Suprapubic skin (tissue), 4 donors: ENCODE measurements around the gene SCG2. TPM values are rescaled to one million over a fixed set of nuclear protein-coding genes. Genes with fewer than 3 reads are reported as not detected.

Source experiments
- DNase-seq, 2 donors: peaks; one replicate each; pipeline ENCODE4 v3.0.0-alpha.2; 2019; ENCODE audit warnings: low spot score in 2 of 2
- H3K27ac ChIP-seq: fragments of 200-600 bp; sonication (generic); one replicate; pipeline ENCODE4 v1.5.1; 2019
- H3K27me3 ChIP-seq: fragments of 200-600 bp; sonication (generic); one replicate; pipeline ENCODE4 v1.5.1; 2019
- H3K36me3 ChIP-seq: fragments of 200-600 bp; sonication (generic); one replicate; pipeline ENCODE4 v1.5.1; 2019
- H3K4me1 ChIP-seq: fragments of 200-600 bp; sonication (generic); one replicate; pipeline ENCODE4 v1.5.1; 2019
- H3K4me3 ChIP-seq: fragments of 200-600 bp; sonication (generic); one replicate; pipeline ENCODE4 v1.5.1; 2019; ENCODE audit warnings: mild to moderate bottlenecking
- H3K9me3 ChIP-seq: fragments of 200-600 bp; sonication (generic); one replicate; pipeline ENCODE4 v1.5.1; 2019
- CTCF ChIP-seq, 2 donors: fragments of 200-600 bp in 1 of 2; fragments of 450-650 bp in 1 of 2; sonication (generic) in 1 of 2; IDR thresholded peaks; one replicate each; pipeline ENCODE4 v1.5.1; 2016 to 2019; ENCODE audit warnings: antibody characterized with exemption in 2 of 2, mild to moderate bottlenecking in 1 of 2, moderate library complexity in 1 of 2
- EP300 ChIP-seq: sonication (generic); formaldehyde crosslinking; IDR thresholded peaks from one replicate; pipeline ENCODE4 v1.6.1; 2017; ENCODE audit warnings: antibody characterized with exemption
- POLR2A ChIP-seq, 2 donors: fragments of 450-650 bp; IDR thresholded peaks; one replicate each; pipeline ENCODE4 v1.6.1; 2017; ENCODE audit warnings: antibody characterized with exemption in 2 of 2, mild to moderate bottlenecking in 2 of 2, moderate library complexity in 2 of 2
- POLR2AphosphoS5 ChIP-seq, 3 donors: sonication (generic); formaldehyde crosslinking; IDR thresholded peaks; one replicate each; pipeline ENCODE4 v1.6.1; 2017; ENCODE audit warnings: antibody characterized with exemption in 3 of 3
- WGBS: methylation state at CpG from one replicate; pipeline ENCODE4 v1.1.5; 2018; 5-methylcytosine and 5-hydroxymethylcytosine counted together
- total RNA-seq, 4 donors: library from RNA; depleted of rRNA; stranded (reverse); fragments of >200 nt; gene quantifications; one replicate each; pipeline ENCODE4 v1.1.0, GENCODE V29; 2016

The SCG2 gene
- total RNA-seq, 4 donors from 2014 or later: not detected

GRCh38 chr2:223612501-223612900 is 10.3 kb upstream of the SCG2 start:
- 40% methylated on average over 5 of the region's 5 CpGs for WGBS
- DNase-seq: no peak
- Histone ChIP-seq H3K4me3 (peak overlapping the region; percentile 36), H3K27ac (no peak overlapping the region), H3K9me3 (no peaks in the 10 kb centered on the region), H3K27me3 (no peaks in the 10 kb centered on the region), H3K4me1 (peaks cover 12% of the 10 kb centered on the region), H3K36me3 (no peaks in the 10 kb centered on the region)
- TF ChIP-seq EP300 (no peak), CTCF (IDR thresholded peaks at IDR 0.05) (no peak), POLR2AphosphoS5 (IDR thresholded peaks at IDR 0.05) (no peak), POLR2A (IDR thresholded peaks at IDR 0.05) (no peak)

GRCh38 chr2:223611061-223611460 is 8.9 kb upstream of the SCG2 start:
- TF ChIP-seq EP300: no peak
- TF ChIP-seq POLR2AphosphoS5 (IDR thresholded peaks at IDR 0.05): no peak
- TF ChIP-seq POLR2A (IDR thresholded peaks at IDR 0.05): no peak
- TF ChIP-seq CTCF (IDR thresholded peaks at IDR 0.05): no peak
- no peaks in the 10 kb centered on the region for H3K9me3 ChIP-seq
- H3K36me3 ChIP-seq: no peaks in the 10 kb centered on the region
- no peak overlapping the region for H3K4me3 ChIP-seq
- peaks cover 12% of the 10 kb centered on the region for H3K4me1 ChIP-seq
- H3K27ac ChIP-seq: no peak overlapping the region
- 95% methylated on average over 2 of the region's 2 CpGs for WGBS
- no peaks in the 10 kb centered on the region for H3K27me3 ChIP-seq
- no peak for DNase-seq

GRCh38 chr2:223607476-223607875 is 5.3 kb upstream of the SCG2 start:
- no peaks in the 10 kb centered on the region for H3K27me3 ChIP-seq
- no peaks in the 10 kb centered on the region for H3K4me1 ChIP-seq
- no peak for DNase-seq
- TF ChIP-seq CTCF (IDR thresholded peaks at IDR 0.05): no peak
- TF ChIP-seq POLR2A (IDR thresholded peaks at IDR 0.05): no peak
- no peak for TF ChIP-seq POLR2AphosphoS5 (IDR thresholded peaks at IDR 0.05)
- no peak for TF ChIP-seq EP300
- no peak overlapping the region for H3K4me3 ChIP-seq
- H3K27ac ChIP-seq: no peak overlapping the region
- 77% methylated on average over 5 of the region's 5 CpGs for WGBS
- no peaks in the 10 kb centered on the region for H3K9me3 ChIP-seq
- H3K36me3 ChIP-seq: no peaks in the 10 kb centered on the region

- WGBS: 44% methylated on average over 1 of the region's 1 CpG
- Histone ChIP-seq H3K27me3 (no peaks in the 10 kb centered on the region), H3K4me1 (no peaks in the 10 kb centered on the region), H3K36me3 (no peaks in the 10 kb centered on the region), H3K27ac (no peak overlapping the region), H3K4me3 (no peak overlapping the region), H3K9me3 (no peaks in the 10 kb centered on the region)
- DNase-seq: no peak
- TF ChIP-seq CTCF (IDR thresholded peaks at IDR 0.05): no peak
- no peak for TF ChIP-seq POLR2AphosphoS5 (IDR thresholded peaks at IDR 0.05)
- no peak for TF ChIP-seq EP300
- no peak for TF ChIP-seq POLR2A (IDR thresholded peaks at IDR 0.05)
Observed at GRCh38 chr2:223606946-223607345, 4.8 kb upstream of the SCG2 start.

- Histone ChIP-seq H3K27ac (no peak overlapping the region), H3K9me3 (no peaks in the 10 kb centered on the region), H3K4me3 (no peak overlapping the region), H3K36me3 (no peaks in the 10 kb centered on the region), H3K27me3 (no peaks in the 10 kb centered on the region), H3K4me1 (no peaks in the 10 kb centered on the region)
- WGBS: 88% methylated on average over 2 of the region's 2 CpGs
- no peak for DNase-seq
- TF ChIP-seq CTCF (IDR thresholded peaks at IDR 0.05): no peak
- TF ChIP-seq EP300: no peak
- TF ChIP-seq POLR2AphosphoS5 (IDR thresholded peaks at IDR 0.05): no peak
- TF ChIP-seq POLR2A (IDR thresholded peaks at IDR 0.05): no peak
Observed at GRCh38 chr2:223604231-223604630, 2.1 kb upstream of the SCG2 start.
